Measurements from ENCODE around the gene C2orf92.
A peak's percentile ranks its signal among the peaks of the same experiment; 100 is the strongest.

C2orf92 gene

DNA sequence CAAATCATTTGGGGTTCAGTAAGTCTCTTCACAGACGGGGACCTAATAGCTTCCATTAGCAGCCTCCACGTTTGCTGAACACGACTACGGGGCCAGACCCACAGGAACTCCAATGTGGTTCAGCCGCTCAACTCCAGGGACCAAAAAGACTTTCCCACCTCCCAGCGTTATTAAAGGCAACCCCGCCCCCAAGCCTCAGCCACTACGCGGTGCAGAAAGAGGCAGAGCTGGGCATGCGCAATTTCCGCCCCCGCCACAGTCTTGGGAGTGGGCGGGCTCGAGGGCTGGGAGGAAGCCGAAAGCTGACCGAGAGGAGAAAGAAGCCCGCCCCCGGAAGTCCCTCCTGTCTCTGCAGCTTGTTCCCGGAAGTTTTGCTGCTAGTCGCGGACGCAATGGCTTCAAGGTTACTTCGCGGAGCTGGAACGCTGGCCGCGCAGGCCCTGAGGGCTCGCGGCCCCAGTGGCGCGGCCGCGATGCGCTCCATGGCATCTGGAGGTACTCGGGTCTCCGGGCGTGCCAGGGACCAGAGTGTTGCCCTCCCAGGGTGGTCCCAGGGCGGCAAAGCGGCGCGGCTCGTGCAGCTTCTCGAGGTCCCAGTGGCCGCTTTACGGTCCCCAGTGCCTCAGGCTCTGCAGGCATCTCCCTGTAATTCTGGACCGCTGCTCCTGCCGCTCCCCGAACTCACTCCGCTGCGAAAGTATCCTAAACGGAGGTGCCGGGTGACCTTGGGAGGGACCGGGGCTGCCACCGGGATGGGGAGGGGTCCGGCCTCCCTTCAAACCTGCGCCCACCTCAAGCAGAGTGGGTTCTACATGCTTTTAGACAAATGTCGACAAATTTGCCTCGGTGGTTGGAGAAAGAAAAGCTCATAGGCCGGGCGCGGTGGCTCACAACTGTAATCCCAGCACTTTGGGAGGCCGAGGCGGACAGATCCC lies 23.6 kb upstream of the C2orf92 start, which contains the start of gene COX5B:
Gene COX5B (plus strand): TSS at position 368 of the 935 bp plus-strand sequence. CDS start 25 bp downstream, at position 393.
- TF ChIP-seq L3MBTL2 (conservative IDR thresholded peaks at IDR 0.05): peak; percentile 61
- TF ChIP-seq ELF4 (IDR thresholded peaks at IDR 0.05): peak; percentile 79
- TF ChIP-seq NFRKB (IDR thresholded peaks at IDR 0.05): no peak
- no peak for TF ChIP-seq CTBP1 (IDR thresholded peaks at IDR 0.05; ENCODE audit: borderline replicate concordance)
- no peak for TF ChIP-seq HDGF (IDR thresholded peaks at IDR 0.05; ENCODE audit: borderline replicate concordance)
- ChIA-PET CTCF (interaction anchor here (0.8 kb wide), 1 partner anchor 19 kb away, joined by 6 read pairs; no protein-coding TSS in a partner anchor), POLR2A (interaction anchor here (0.5 to 6.0 kb wide), 15 partner anchors 10 to 759 kb away, joined by 3 to 164 read pairs (median 4); partner anchors contain the start of genes ACTR1B and ANKRD36B)
- DNase-seq (ENCODE audit: extremely low spot score): peak; percentile 99

DNA sequence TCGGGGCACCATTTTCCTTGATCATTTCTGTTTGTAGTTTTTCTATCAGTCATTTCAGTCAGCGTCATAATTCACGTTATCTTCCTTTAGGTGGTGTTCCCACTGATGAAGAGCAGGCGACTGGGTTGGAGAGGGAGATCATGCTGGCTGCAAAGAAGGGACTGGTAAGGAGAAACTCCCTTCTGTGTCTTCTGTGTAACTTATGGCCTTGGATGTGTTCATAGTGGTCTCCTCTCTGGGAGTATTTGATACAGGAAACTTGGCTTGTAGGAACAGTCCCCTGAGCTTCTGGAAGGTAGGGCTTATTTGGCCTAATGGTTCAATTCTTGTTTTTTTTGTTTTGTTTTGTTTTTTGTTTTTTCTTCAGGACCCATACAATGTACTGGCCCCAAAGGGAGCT lies 22.5 kb upstream of the C2orf92 start:
- POLR2A ChIA-PET: interaction anchor here (1.2 to 6.0 kb wide), 6 partner anchors 9 to 95 kb away, joined by 3 to 164 read pairs (median 22); partner anchors contain the start of gene ACTR1B
- TF ChIP-seq LEF1 (IDR thresholded peaks at IDR 0.05; ENCODE audit: borderline replicate concordance): no peak
- TF ChIP-seq FOXK2 (IDR thresholded peaks at IDR 0.05): no peak
- TF ChIP-seq FOXA1 (IDR thresholded peaks at IDR 0.05): no peak
- no peak for TF ChIP-seq NFRKB (IDR thresholded peaks at IDR 0.05)
- no peak for TF ChIP-seq TARDBP (IDR thresholded peaks at IDR 0.05)
- TF ChIP-seq FOXM1 (IDR thresholded peaks at IDR 0.05; ENCODE audit: borderline replicate concordance): no peak
- TF ChIP-seq L3MBTL2 (conservative IDR thresholded peaks at IDR 0.05): no peak
- TF ChIP-seq ARNT (IDR thresholded peaks at IDR 0.05): no peak
- TF ChIP-seq BHLHE40 (IDR thresholded peaks at IDR 0.05; ENCODE audit: borderline replicate concordance): no peak
- no peak for TF ChIP-seq SUZ12 (IDR thresholded peaks at IDR 0.05)
- TF ChIP-seq, protein P1, sequence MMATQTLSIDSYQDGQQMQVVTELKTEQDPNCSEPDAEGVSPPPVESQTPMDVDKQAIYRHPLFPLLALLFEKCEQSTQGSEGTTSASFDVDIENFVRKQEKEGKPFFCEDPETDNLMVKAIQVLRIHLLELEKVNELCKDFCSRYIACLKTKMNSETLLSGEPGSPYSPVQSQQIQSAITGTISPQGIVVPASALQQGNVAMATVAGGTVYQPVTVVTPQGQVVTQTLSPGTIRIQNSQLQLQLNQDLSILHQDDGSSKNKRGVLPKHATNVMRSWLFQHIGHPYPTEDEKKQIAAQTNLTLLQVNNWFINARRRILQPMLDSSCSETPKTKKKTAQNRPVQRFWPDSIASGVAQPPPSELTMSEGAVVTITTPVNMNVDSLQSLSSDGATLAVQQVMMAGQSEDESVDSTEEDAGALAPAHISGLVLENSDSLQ (IDR thresholded peaks at IDR 0.05): no peak
- TF ChIP-seq ZNF384 (IDR thresholded peaks at IDR 0.05): no peak
- TF ChIP-seq CTBP1 (IDR thresholded peaks at IDR 0.05; ENCODE audit: borderline replicate concordance): no peak
- TF ChIP-seq SP1 (IDR thresholded peaks at IDR 0.05): no peak
- CTCF ChIA-PET: no interaction called here
- no peak for DNase-seq (ENCODE audit: extremely low spot score)

DNA sequence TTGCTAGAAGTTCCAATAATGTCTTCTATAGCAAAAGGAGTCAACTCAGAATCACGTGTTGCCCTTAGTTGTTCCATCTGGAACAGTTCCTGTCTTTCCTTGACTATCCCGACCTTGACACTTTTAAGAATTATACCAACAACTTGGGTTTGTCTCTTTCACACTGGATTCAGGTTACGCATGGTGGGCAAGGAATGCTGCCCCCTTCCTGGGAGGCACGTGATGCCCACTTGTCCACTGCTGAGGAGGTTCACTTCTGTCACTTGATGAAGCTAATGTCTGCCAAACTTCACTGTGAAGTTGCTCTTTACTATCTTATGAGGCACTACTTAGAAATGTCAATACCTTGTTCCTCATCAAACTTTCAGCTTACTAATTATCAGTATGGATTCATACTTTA lies 18.4 kb upstream of the C2orf92 start:
- DNase-seq (ENCODE audit: extremely low spot score): no peak
- CTCF ChIA-PET: interaction anchor here (0.9 to 1.1 kb wide), 2 partner anchors 11 to 14 kb away, joined by 3 read pairs; no protein-coding TSS in a partner anchor
- POLR2A ChIA-PET: interaction anchor here (1.2 to 4.9 kb wide), 2 partner anchors 9 to 13 kb away, joined by 4 to 60 read pairs; partner anchors contain the start of gene ACTR1B
- no peak for TF ChIP-seq HDGF (IDR thresholded peaks at IDR 0.05; ENCODE audit: borderline replicate concordance)
- TF ChIP-seq TARDBP (IDR thresholded peaks at IDR 0.05): no peak
- no peak for TF ChIP-seq ARNT (IDR thresholded peaks at IDR 0.05)
- TF ChIP-seq ZNF384 (IDR thresholded peaks at IDR 0.05): no peak
- no peak for TF ChIP-seq SUZ12 (IDR thresholded peaks at IDR 0.05)
- TF ChIP-seq CTBP1 (IDR thresholded peaks at IDR 0.05; ENCODE audit: borderline replicate concordance): no peak
- no peak for TF ChIP-seq FOXA1 (IDR thresholded peaks at IDR 0.05)
- no peak for TF ChIP-seq NFRKB (IDR thresholded peaks at IDR 0.05)
- TF ChIP-seq L3MBTL2 (conservative IDR thresholded peaks at IDR 0.05): no peak
- TF ChIP-seq, protein P1 (IDR thresholded peaks at IDR 0.05): no peak

DNA sequence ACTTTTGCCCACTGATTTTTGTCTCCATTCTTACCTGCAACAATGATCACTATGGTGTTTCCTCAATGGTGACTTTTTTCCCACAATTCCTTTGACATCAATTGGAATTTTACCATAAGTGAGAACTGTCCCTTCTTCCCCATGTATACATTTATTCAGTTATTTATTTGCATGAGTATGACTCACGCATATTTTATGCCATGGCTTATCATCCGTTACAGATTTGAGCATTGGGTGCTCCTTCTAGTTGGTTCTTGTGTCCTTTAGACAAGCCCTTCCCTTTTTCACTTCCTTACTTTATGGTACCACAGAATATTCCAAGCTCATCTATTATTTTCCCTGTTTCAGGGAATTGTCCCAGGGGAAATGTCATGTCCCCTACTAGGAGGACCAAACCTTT lies 16.0 kb upstream of the C2orf92 start:
- POLR2A ChIA-PET: interaction anchor here (4.9 to 5.2 kb wide), 2 partner anchors 8 to 10 kb away, joined by 40 to 60 read pairs; partner anchors contain the start of genes ACTR1B and COX5B
- TF ChIP-seq ARNT (IDR thresholded peaks at IDR 0.05) (no peak), SP1 (IDR thresholded peaks at IDR 0.05) (no peak), L3MBTL2 (conservative IDR thresholded peaks at IDR 0.05) (no peak), BHLHE40 (IDR thresholded peaks at IDR 0.05; ENCODE audit: borderline replicate concordance) (no peak), FOXA1 (IDR thresholded peaks at IDR 0.05) (no peak), FOXK2 (IDR thresholded peaks at IDR 0.05) (no peak), LEF1 (IDR thresholded peaks at IDR 0.05; ENCODE audit: borderline replicate concordance) (no peak), CTBP1 (IDR thresholded peaks at IDR 0.05; ENCODE audit: borderline replicate concordance) (no peak), SUZ12 (IDR thresholded peaks at IDR 0.05) (no peak), ELF4 (IDR thresholded peaks at IDR 0.05) (no peak), FOXM1 (IDR thresholded peaks at IDR 0.05; ENCODE audit: borderline replicate concordance) (no peak), NFRKB (IDR thresholded peaks at IDR 0.05) (no peak), TARDBP (IDR thresholded peaks at IDR 0.05) (no peak), HDGF (IDR thresholded peaks at IDR 0.05; ENCODE audit: borderline replicate concordance) (no peak), ZNF384 (IDR thresholded peaks at IDR 0.05) (no peak)
- TF ChIP-seq, protein P1 (IDR thresholded peaks at IDR 0.05): no peak
- DNase-seq (ENCODE audit: extremely low spot score): no peak
- CTCF ChIA-PET: no interaction called here

DNA sequence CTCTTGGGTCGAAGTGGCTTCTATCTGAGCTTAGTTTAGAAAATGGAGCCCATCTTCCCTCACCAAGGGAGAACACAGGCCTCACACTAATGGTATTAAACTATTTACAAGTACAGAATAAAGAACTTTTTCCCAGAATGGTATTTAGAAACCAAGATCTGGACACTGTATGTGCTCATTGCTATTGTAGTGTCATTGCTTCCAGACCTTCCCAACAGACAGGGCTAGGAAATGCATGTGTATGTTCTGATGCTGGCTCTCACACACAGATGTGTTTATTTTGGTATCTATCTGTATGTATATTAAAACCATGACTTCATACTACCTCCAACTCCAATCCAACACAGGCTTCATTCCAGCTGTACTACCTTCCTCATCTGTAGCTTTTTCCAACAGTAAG lies 15.6 kb upstream of the C2orf92 start:
- POLR2A ChIA-PET: interaction anchor here (4.9 to 5.2 kb wide), 2 partner anchors 8 to 10 kb away, joined by 40 to 60 read pairs; partner anchors contain the start of genes ACTR1B and COX5B
- CTCF ChIA-PET: no interaction called here
- DNase-seq (ENCODE audit: extremely low spot score): no peak
- TF ChIP-seq, protein P1 (IDR thresholded peaks at IDR 0.05): no peak
- no peak for TF ChIP-seq HDGF (IDR thresholded peaks at IDR 0.05; ENCODE audit: borderline replicate concordance)
- TF ChIP-seq SUZ12 (IDR thresholded peaks at IDR 0.05): no peak
- no peak for TF ChIP-seq BHLHE40 (IDR thresholded peaks at IDR 0.05; ENCODE audit: borderline replicate concordance)
- TF ChIP-seq TARDBP (IDR thresholded peaks at IDR 0.05): no peak
- TF ChIP-seq FOXK2 (IDR thresholded peaks at IDR 0.05): no peak
- TF ChIP-seq ELF4 (IDR thresholded peaks at IDR 0.05): no peak
- TF ChIP-seq FOXM1 (IDR thresholded peaks at IDR 0.05; ENCODE audit: borderline replicate concordance): no peak
- TF ChIP-seq NFRKB (IDR thresholded peaks at IDR 0.05): no peak
- TF ChIP-seq FOXA1 (IDR thresholded peaks at IDR 0.05): no peak
- TF ChIP-seq L3MBTL2 (conservative IDR thresholded peaks at IDR 0.05): no peak
- TF ChIP-seq ARNT (IDR thresholded peaks at IDR 0.05): no peak
- no peak for TF ChIP-seq SP1 (IDR thresholded peaks at IDR 0.05)
- no peak for TF ChIP-seq ZNF384 (IDR thresholded peaks at IDR 0.05)
- no peak for TF ChIP-seq CTBP1 (IDR thresholded peaks at IDR 0.05; ENCODE audit: borderline replicate concordance)

Data from HEK293T (cell line).